Left renal pelvis (tissue), 4 donors: ENCODE results near the gene NCBP2. TPM values are rescaled to one million over a fixed set of nuclear protein-coding genes. Genes with fewer than 3 reads are reported as not detected.
"Not testable (repeated sequence)": the region's sequence is repeated elsewhere in the genome, so short reads cannot be mapped to it uniquely, and the experiment has no call there.

Experiments used
- DNase-seq, 4 donors: peaks; one replicate each; pipeline ENCODE4 v3.0.0-alpha.2; 2013; ENCODE audit warnings: low read depth in 4 of 4, low spot score in 3 of 4
- polyA plus RNA-seq, 4 donors: library from polyadenylated mRNA; unstranded; fragments of 120-200 nt; gene quantifications; one replicate each; pipeline ENCODE4 v1.2.1, GENCODE V29; 2013; ENCODE audit not compliant: insufficient read length in 4 of 4

NCBP2 gene
- polyA plus RNA-seq, 4 donors = 68.7 to 113 (median 106) TPM

- DNase-seq = no peak
Measured at GRCh38 chr3:196968233-196969133, 26.2 kb upstream of the NCBP2 start, which contains the start of gene PIGZ. Gene PIGZ (minus strand): TSS chr3:196968833. CDS start chr3:196952031, 16,802 bp downstream.

GRCh38 chr3:196967412-196968232 lies 25.3 kb upstream of the NCBP2 start:
- no peak for DNase-seq

- DNase-seq = no peak
Measured at GRCh38 chr3:196966526-196967401, 24.4 kb upstream of the NCBP2 start.

- no peak for DNase-seq
Measured at GRCh38 chr3:196965804-196966173, 23.5 kb upstream of the NCBP2 start.

GRCh38 chr3:196965112-196965803 lies 22.9 kb upstream of the NCBP2 start:
- DNase-seq = no peak

GRCh38 chr3:196963631-196963953 lies 21.3 kb upstream of the NCBP2 start:
- no peak for DNase-seq

- no peak for DNase-seq
Measured at GRCh38 chr3:196962930-196963630, 20.8 kb upstream of the NCBP2 start.

GRCh38 chr3:196962108-196962929 lies 20.0 kb upstream of the NCBP2 start:
- DNase-seq = no peak

GRCh38 chr3:196954832-196955231 lies 12.5 kb upstream of the NCBP2 start:
- DNase-seq = no peak

GRCh38 chr3:196951371-196951770 lies 9.0 kb upstream of the NCBP2 start:
- DNase-seq = no peak

- DNase-seq = no peak
Measured at GRCh38 chr3:196949750-196950149, 7.4 kb upstream of the NCBP2 start.

GRCh38 chr3:196949285-196949619 lies 6.9 kb upstream of the NCBP2 start:
- DNase-seq = no peak

GRCh38 chr3:196948442-196949284 lies 6.3 kb upstream of the NCBP2 start:
- DNase-seq = no peak

GRCh38 chr3:196947860-196948441 lies 5.6 kb upstream of the NCBP2 start:
- no peak for DNase-seq

GRCh38 chr3:196947136-196947859 lies 5.0 kb upstream of the NCBP2 start:
- no peak for DNase-seq

- DNase-seq = not testable (repeated sequence)
Measured at GRCh38 chr3:196944037-196944790, 1.9 kb upstream of the NCBP2 start.
